GM12801 (cell line): ENCODE results near the gene TMEM175.

Experiments
- CTCF ChIP-seq: IDR thresholded peaks from one replicate; pipeline ENCODE4 v1.5.1; 2011; ENCODE audit warnings: control low read depth; ENCODE audit not compliant: insufficient read length; ENCODE audit errors: extremely low read depth

Gene TMEM175

GRCh38 chr4:982291-982690 lies 50.0 kb downstream of the TMEM175 start:
- TF ChIP-seq CTCF: no peak

GRCh38 chr4:982814-983213 lies 50.6 kb downstream of the TMEM175 start:
- TF ChIP-seq CTCF: no peak

- TF ChIP-seq CTCF: no peak
These were observed 52.2 kb downstream of the TMEM175 start for GRCh38 chr4:984336-985054.

GRCh38 chr4:985123-985830 lies 53.0 kb downstream of the TMEM175 start:
- no peak for TF ChIP-seq CTCF

- no peak for TF ChIP-seq CTCF
These were observed 54.2 kb downstream of the TMEM175 start for GRCh38 chr4:986428-986878.

- TF ChIP-seq CTCF: no peak
These were observed 54.8 kb downstream of the TMEM175 start, which contains the start of gene IDUA for GRCh38 chr4:986879-987623. Gene IDUA (plus strand): TSS chr4:987044. CDS start chr4:987085, 41 bp downstream.
